Measurements from ENCODE around the gene ATAD3B. TPM values are rescaled to one million over a fixed set of nuclear protein-coding genes. Genes with fewer than 3 reads are reported as not detected.
"Not testable (repeated sequence)": the region's sequence is repeated elsewhere in the genome, so short reads cannot be mapped to it uniquely, and the experiment has no call there.

ATAD3B gene
- total and polyA plus RNA-seq, 10 of the 15 experiments (the other 5 are each of a cell fraction or from before 2014, with no cell fraction given) = 0.03 to 38.8 (median 23.8) TPM

DNA sequence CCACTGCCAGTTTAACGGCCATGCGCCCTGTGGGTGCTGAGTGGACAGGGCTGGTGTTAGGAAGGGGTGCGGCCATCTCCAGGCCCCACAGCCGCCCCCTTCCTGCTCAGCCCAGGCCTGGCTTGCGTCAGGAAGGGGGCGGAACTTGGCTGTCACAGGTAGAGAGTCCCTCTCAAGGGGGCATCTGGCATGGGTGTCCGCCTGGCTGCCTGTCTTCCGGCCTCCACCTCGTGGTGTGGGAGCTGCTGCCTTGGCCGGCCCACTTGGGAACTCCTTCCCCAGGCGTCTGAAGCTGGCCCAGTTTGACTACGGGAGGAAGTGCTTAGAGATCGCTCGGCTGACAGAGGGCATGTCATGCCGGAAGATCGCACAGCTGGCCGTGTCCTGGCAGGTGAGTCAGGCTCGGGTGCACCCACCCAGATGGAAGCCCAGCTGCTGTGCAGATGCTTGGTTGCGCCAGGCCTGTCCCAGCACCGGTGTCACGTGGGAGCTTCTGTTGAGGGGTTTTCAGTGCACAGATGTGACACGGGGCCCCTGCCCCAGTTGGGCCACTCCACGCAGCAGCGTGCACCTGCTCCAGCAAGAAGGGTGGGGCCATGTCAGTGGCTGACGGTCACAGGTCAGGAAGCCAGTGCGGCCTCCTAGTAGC lies 9.1 kb upstream of the ATAD3B start (continued):
- TF ChIP-seq, protein P1, sequence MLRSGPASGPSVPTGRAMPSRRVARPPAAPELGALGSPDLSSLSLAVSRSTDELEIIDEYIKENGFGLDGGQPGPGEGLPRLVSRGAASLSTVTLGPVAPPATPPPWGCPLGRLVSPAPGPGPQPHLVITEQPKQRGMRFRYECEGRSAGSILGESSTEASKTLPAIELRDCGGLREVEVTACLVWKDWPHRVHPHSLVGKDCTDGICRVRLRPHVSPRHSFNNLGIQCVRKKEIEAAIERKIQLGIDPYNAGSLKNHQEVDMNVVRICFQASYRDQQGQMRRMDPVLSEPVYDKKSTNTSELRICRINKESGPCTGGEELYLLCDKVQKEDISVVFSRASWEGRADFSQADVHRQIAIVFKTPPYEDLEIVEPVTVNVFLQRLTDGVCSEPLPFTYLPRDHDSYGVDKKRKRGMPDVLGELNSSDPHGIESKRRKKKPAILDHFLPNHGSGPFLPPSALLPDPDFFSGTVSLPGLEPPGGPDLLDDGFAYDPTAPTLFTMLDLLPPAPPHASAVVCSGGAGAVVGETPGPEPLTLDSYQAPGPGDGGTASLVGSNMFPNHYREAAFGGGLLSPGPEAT (IDR thresholded peaks at IDR 0.05; ENCODE audit: low read depth) = 0 out of 2 replicates have a peak, but pooled peaks have one; percentile 35
- no peak for TF ChIP-seq WRNIP1 (IDR thresholded peaks at IDR 0.05; ENCODE audit: borderline replicate concordance, low read depth, low read length)
- no peak for TF ChIP-seq EZH2 (IDR thresholded peaks at IDR 0.05; ENCODE audit: borderline replicate concordance, control insufficient read depth, low read depth, low read length)
- 0 out of 2 replicates have a peak, but pooled peaks have one; percentile 56 for TF ChIP-seq ZNF207 (IDR thresholded peaks at IDR 0.05; ENCODE audit: borderline replicate concordance)
- TF ChIP-seq PAX5 (IDR thresholded peaks at IDR 0.05; ENCODE audit: borderline replicate concordance, low read depth, low read length) = peak; percentile 72
- no peak for TF ChIP-seq SUPT20H (IDR thresholded peaks at IDR 0.05; ENCODE audit: borderline replicate concordance, control insufficient read depth, low read depth, low read length)

DNA sequence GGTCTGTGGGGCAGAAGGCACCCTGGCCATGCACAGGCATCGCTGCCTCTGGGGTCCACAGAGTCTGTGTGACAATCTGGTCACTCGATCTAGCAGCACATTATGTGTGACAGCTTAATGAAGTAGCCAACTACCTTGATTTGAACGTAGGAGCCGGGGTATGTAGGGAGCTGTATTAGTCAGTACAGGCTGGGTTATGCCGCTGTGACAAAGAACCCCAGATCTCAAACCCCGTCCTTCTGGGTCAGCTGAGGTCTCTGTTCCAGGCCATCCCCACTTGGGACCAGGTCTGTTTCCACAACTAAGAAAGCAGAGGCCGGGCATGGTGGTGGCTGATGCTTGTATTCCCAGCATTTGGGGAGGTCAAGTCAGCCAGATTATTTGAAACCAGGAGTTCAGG lies 8.3 kb upstream of the ATAD3B start:
- H3K36me3 ChIP-seq (ENCODE audit: control insufficient read depth in 2 of 2, insufficient read depth in 2 of 2, low read length in 1 of 2) = no peaks in the 10 kb centered on the region

DNA sequence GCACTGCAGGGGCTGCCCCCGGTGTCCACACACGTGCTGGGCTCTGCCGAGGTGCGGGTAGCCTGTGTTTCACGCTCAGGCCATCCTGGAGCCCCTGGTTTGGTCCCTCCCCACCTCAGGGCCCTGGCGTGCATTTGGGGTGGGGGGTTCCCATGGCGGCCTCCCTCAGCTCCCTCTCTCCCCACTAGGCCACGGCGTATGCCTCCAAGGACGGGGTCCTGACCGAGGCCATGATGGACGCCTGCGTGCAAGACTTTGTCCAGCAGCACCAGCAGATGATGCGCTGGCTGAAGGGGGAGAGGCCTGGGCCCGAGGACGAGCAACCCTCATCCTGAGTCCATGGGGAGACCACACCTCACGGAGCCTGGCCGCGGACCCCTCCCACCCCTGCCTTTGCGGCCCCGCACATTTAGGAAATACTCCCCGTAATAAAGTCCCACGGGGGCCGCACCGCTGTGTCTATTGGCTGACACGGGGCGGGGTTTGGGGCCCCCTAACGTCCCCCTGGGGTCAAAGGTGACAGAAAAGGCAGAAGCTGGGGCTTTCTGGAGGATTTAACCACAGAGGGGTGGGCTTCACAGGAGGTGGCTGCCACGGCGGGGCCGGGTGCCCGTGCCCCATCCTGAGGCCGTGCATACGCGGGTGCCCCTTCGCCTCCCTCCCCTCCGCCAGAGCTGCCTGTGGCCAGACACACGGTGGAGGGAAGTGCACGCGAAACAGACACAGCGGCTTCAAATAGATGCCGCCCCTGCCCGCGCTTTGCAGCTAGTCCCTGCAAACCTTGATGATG lies 3.2 kb upstream of the ATAD3B start:
- H3K27me3 ChIP-seq (replicated peaks in 1 of 2; ENCODE audit: control insufficient read depth in 2 of 2, insufficient read depth in 2 of 2, low read length in 1 of 2); FAIRE-seq; POLR2A ChIA-PET; SMC1A ChIA-PET (ENCODE audit: uncharacterized antibody, unreplicated experiment); H4K20me1 ChIP-seq (ENCODE audit: control insufficient read depth, insufficient read depth); ATAC-seq; BruUV-seq (replicated peaks); H3K9ac ChIP-seq (ENCODE audit: control insufficient read depth, insufficient read depth, low read length); H3K27ac ChIP-seq (ENCODE audit: control insufficient read depth, insufficient read depth); H2AFZ ChIP-seq (ENCODE audit: control insufficient read depth, low read depth, low read length); CTCF ChIA-PET; DNase-seq (ENCODE audit: low read depth, low spot score); H3K4me2 ChIP-seq (ENCODE audit: control insufficient read depth, insufficient read depth); H3K4me3 ChIP-seq; in situ Hi-C loops (cut with MboI); H3K36me3 ChIP-seq (ENCODE audit: control insufficient read depth in 2 of 2, insufficient read depth in 2 of 2, low read length in 1 of 2); H3K9me3 ChIP-seq (replicated peaks; ENCODE audit: control insufficient read depth, insufficient read depth, low read length); RAD21 ChIA-PET (ENCODE audit: unreplicated experiment); intact Hi-C loops (cut with micrococcal nuclease; ENCODE audit: unreplicated experiment); H3K4me1 ChIP-seq (ENCODE audit: control insufficient read depth, insufficient read depth, low read length): not testable (repeated sequence)
- peaks cover 19% of the 10 kb centered on the region for H3K79me2 ChIP-seq (ENCODE audit: control insufficient read depth, insufficient read depth, low read length)
- WGBS (ENCODE audit: insufficient coverage, insufficient replicate concordance, low lambda C conversion rate, missing lambda C conversion rate) = 78% methylated on average over 25 of the region's 44 CpGs

More for the DNA sequence above, 8.3 kb upstream of the ATAD3B start:
- Histone ChIP-seq H3K4me1 (ENCODE audit: control insufficient read depth, insufficient read depth, low read length) (peaks cover 8% of the 10 kb centered on the region), H3K79me2 (ENCODE audit: control insufficient read depth, insufficient read depth, low read length) (no peaks in the 10 kb centered on the region), H3K27me3 (replicated peaks in 1 of 2; ENCODE audit: control insufficient read depth in 2 of 2, insufficient read depth in 2 of 2, low read length in 1 of 2) (no peaks in the 10 kb centered on the region), H3K4me2 (ENCODE audit: control insufficient read depth, insufficient read depth) (no peak overlapping the region), H4K20me1 (ENCODE audit: control insufficient read depth, insufficient read depth) (no peaks in the 10 kb centered on the region), H3K9me3 (replicated peaks; ENCODE audit: control insufficient read depth, insufficient read depth, low read length) (no peaks in the 10 kb centered on the region), H3K4me3 (no peak overlapping the region), H2AFZ (ENCODE audit: control insufficient read depth, low read depth, low read length) (no peak overlapping the region), H3K9ac (ENCODE audit: control insufficient read depth, insufficient read depth, low read length) (no peak overlapping the region), H3K27ac (ENCODE audit: control insufficient read depth, insufficient read depth) (no peak overlapping the region)
- FAIRE-seq (no peak), ATAC-seq (no peak), DNase-seq (ENCODE audit: low read depth, low spot score) (no peak)
- CTCF ChIA-PET = interaction anchor here (1.0 to 3.0 kb wide), 3 partner anchors 22 to 91 kb away, joined by 3 to 14 read pairs (median 5); no protein-coding TSS in a partner anchor
- RAD21 ChIA-PET (ENCODE audit: unreplicated experiment) = no interaction called here
- SMC1A ChIA-PET (ENCODE audit: uncharacterized antibody, unreplicated experiment) = interaction anchor here (1.3 kb wide), 1 partner anchor 215 kb away, joined by 4 read pairs; no protein-coding TSS in a partner anchor
- 70% methylated on average over 7 of the region's 7 CpGs for WGBS (ENCODE audit: insufficient coverage, insufficient replicate concordance, low lambda C conversion rate, missing lambda C conversion rate)
- in situ Hi-C loops (cut with MboI) = no loop called here
- BruUV-seq (replicated peaks) = no TSS peak
- intact Hi-C loops (cut with micrococcal nuclease; ENCODE audit: unreplicated experiment) = no loop called here
- POLR2A ChIA-PET = interaction anchor here (0.5 to 0.9 kb wide), 2 partner anchors 48 to 106 kb away, joined by 3 to 5 read pairs; no protein-coding TSS in a partner anchor
- TF ChIP-seq CBFB (IDR thresholded peaks at IDR 0.05; ENCODE audit: low read depth) = no peak
- TF ChIP-seq RCOR1 (conservative IDR thresholded peaks at IDR 0.05; ENCODE audit: low read depth, low read length) = no peak
- TF ChIP-seq BRCA1 (IDR thresholded peaks at IDR 0.05; ENCODE audit: low read depth, low read length) = no peak
- no peak for TF ChIP-seq EP300 (IDR thresholded peaks at IDR 0.05; ENCODE audit: borderline replicate concordance in 1 of 2, control insufficient read depth in 1 of 2, low read depth in 2 of 2, low read length in 2 of 2)
- TF ChIP-seq, protein P2, sequence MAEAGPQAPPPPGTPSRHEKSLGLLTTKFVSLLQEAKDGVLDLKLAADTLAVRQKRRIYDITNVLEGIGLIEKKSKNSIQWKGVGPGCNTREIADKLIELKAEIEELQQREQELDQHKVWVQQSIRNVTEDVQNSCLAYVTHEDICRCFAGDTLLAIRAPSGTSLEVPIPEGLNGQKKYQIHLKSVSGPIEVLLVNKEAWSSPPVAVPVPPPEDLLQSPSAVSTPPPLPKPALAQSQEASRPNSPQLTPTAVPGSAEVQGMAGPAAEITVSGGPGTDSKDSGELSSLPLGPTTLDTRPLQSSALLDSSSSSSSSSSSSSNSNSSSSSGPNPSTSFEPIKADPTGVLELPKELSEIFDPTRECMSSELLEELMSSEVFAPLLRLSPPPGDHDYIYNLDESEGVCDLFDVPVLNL (IDR thresholded peaks at IDR 0.05; ENCODE audit: low read depth, low read length) = no peak
- no peak for TF ChIP-seq NFYB (IDR thresholded peaks at IDR 0.05; ENCODE audit: insufficient read depth, low read depth, low read length)
- TF ChIP-seq FOXM1 (IDR thresholded peaks at IDR 0.05; ENCODE audit: low read depth, low read length) = no peak
- no peak for TF ChIP-seq ZNF274 (IDR thresholded peaks at IDR 0.05; ENCODE audit: insufficient read depth, insufficient read length)
